DOHH2 (cell line): Measurements from ENCODE around the gene SHANK2.

Source experiments
- EZH2phosphoT487 ChIP-seq: fragments of 200-600 bp; sonication (generic); IDR thresholded peaks from 2 replicates; pipeline ENCODE4 v1.6.1; 2017; ENCODE audit warnings: borderline replicate concordance, mild to moderate bottlenecking, antibody characterized with exemption, low read length, moderate library complexity, mixed read lengths
- TF ChIP-seq, protein P1 (sequence below): fragments of 200-600 bp; sonication (generic); IDR thresholded peaks from one replicate; pipeline ENCODE4 v1.5.1; 2014; ENCODE audit warnings: antibody characterized with exemption, mild to moderate bottlenecking, low read depth, low read length; ENCODE audit not compliant: poor library complexity, severe bottlenecking

DNA sequence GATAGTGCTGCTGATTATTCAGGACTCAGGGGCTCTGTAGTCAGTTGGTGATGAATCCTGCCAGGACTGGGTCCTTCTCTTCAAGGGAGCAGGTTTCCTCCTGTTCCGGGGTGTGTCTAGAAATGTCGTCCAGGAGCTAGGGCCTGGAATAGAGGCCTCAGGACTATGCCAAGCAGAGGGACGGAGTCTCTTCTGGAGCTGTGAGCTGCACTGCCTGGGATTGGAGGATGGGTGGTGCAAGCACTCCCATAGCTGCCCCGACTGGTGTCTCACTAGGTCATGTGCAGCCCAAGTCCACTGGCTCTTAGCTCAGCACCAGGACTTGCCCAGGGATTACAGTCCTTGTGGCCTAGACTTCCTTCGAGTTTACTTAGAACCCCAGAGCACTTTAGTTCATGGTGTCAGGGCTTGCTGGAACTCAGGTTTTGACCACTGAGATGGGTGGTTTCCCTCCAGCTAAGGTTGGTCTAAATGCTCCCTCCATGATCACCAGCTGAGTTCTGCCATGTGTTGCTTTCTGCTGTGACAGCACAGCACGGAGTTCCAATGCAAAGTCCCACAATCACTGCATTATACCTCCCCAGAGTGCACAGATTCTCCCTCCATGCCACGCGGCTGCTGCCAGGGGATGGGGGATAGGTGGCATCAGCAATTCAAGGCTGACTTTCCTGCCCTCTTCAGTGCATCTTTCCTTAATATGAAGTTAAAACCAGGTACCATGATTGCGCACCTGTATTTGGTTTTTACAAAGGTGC, 42.6 kb upstream of the SHANK2 start:
- TF ChIP-seq, protein P1, sequence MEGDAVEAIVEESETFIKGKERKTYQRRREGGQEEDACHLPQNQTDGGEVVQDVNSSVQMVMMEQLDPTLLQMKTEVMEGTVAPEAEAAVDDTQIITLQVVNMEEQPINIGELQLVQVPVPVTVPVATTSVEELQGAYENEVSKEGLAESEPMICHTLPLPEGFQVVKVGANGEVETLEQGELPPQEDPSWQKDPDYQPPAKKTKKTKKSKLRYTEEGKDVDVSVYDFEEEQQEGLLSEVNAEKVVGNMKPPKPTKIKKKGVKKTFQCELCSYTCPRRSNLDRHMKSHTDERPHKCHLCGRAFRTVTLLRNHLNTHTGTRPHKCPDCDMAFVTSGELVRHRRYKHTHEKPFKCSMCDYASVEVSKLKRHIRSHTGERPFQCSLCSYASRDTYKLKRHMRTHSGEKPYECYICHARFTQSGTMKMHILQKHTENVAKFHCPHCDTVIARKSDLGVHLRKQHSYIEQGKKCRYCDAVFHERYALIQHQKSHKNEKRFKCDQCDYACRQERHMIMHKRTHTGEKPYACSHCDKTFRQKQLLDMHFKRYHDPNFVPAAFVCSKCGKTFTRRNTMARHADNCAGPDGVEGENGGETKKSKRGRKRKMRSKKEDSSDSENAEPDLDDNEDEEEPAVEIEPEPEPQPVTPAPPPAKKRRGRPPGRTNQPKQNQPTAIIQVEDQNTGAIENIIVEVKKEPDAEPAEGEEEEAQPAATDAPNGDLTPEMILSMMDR, result no peak
- TF ChIP-seq EZH2phosphoT487, result no peak
